Dendritic cell treated with granulocyte-macrophage colony-stimulating factor and Interleukin-4, amounts not matched to agents 40 ng/mL and 50 ng/mL, for 4 days (primary cell): ENCODE measurements around the gene GAST.

ENCODE experiments used
- H3K27ac Mint-ChIP-seq: one replicate; pipeline ENCODE4 v1.8.0; 2022; ENCODE audit warnings: mild to moderate bottlenecking, mixed read lengths
- H3K27me3 Mint-ChIP-seq: one replicate; pipeline ENCODE4 v1.8.0; 2022; ENCODE audit warnings: mild to moderate bottlenecking, mixed read lengths
- H3K36me3 Mint-ChIP-seq: one replicate; pipeline ENCODE4 v1.8.0; 2022; ENCODE audit warnings: low read depth, mixed read lengths
- H3K4me1 Mint-ChIP-seq: one replicate; pipeline ENCODE4 v1.8.0; 2022; ENCODE audit warnings: low read depth, mixed read lengths
- H3K4me3 Mint-ChIP-seq: one replicate; pipeline ENCODE4 v1.8.0; 2022; ENCODE audit warnings: mild to moderate bottlenecking, moderate library complexity, mixed read lengths
- H3K9me3 Mint-ChIP-seq: one replicate; pipeline ENCODE4 v1.8.0; 2022; ENCODE audit warnings: mixed read lengths
- intact Hi-C: fragments of 100-400 bp; cut with micrococcal nuclease; formaldehyde crosslinking; loops from one replicate; pipeline ENCODE4 v1.15.0; 2022

Gene GAST

DNA sequence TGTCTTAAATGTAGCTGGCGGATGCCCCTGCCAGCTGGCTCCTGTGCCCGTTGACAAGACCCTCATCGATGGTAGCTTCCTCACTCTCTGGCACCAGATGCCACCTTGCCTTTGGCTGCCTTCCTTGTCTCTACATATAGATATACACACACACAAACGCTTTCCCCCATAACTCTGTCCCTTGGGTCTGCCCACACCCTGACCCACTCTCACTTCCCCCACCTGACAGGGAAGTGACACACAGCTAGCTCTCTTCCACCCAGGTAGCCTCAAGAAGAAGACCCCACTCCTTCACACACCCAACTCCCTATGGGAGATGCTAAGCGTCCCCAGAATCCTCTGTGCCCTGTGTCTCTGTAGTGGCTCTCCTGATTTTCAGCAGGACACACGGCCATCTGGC is 48.7 kb downstream of the GAST start:
- no peaks in the 10 kb centered on the region for H3K9me3 Mint-ChIP-seq
- no peak overlapping the region for H3K4me3 Mint-ChIP-seq
- no peaks in the 10 kb centered on the region for H3K4me1 Mint-ChIP-seq
- H3K27me3 Mint-ChIP-seq = no peaks in the 10 kb centered on the region
- H3K27ac Mint-ChIP-seq = no peak overlapping the region
- intact Hi-C loops = no loop called here
- H3K36me3 Mint-ChIP-seq = peaks cover 96% of the 10 kb centered on the region

DNA sequence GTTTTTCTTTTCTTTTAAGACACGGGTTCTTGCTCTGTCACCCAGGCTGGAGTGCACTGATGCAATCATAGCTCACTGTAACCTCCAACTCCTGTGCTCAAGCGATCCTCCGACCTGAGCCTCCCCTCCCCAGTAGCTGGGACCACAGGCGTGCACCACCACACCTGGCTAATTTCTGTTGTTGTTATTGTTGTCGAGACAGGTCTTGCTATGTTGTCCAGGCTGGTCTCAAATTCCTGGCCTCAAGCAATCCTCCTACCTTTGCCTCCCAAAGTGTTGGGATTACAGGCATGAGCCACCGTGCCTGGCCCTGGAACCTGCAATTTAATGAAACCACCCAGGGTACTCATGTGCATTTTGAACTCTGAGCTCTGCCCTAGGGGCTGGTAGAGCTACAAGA is 50.3 kb downstream of the GAST start:
- Mint-ChIP-seq H3K27ac (no peak overlapping the region), H3K27me3 (no peaks in the 10 kb centered on the region), H3K9me3 (no peaks in the 10 kb centered on the region), H3K4me1 (no peaks in the 10 kb centered on the region), H3K36me3 (peaks cover 96% of the 10 kb centered on the region), H3K4me3 (no peak overlapping the region)
- intact Hi-C loops = no loop called here

DNA sequence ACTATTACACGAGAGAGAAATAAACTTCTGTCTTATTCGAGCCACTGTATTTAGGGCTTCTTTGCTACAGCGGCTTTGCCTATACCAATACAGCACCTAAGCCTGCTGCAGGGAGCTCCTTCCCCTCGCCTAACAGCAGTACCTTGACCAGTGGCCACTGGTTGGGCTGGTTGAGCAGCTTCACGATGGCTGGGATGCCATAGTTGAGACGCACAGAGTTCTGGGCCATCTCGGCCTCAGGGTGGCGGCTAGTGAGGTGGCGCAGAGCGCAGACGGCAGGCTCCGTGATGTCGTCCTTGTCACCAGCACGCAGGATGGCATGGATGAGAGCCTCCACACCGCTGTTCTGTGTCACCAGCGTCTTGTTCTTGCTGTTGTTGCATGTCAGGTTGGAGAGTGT is 50.7 kb downstream of the GAST start:
- intact Hi-C loops = no loop called here
- Mint-ChIP-seq H3K4me1 (no peaks in the 10 kb centered on the region), H3K27ac (no peak overlapping the region), H3K4me3 (no peak overlapping the region), H3K36me3 (peaks cover 96% of the 10 kb centered on the region), H3K27me3 (no peaks in the 10 kb centered on the region), H3K9me3 (no peaks in the 10 kb centered on the region)

DNA sequence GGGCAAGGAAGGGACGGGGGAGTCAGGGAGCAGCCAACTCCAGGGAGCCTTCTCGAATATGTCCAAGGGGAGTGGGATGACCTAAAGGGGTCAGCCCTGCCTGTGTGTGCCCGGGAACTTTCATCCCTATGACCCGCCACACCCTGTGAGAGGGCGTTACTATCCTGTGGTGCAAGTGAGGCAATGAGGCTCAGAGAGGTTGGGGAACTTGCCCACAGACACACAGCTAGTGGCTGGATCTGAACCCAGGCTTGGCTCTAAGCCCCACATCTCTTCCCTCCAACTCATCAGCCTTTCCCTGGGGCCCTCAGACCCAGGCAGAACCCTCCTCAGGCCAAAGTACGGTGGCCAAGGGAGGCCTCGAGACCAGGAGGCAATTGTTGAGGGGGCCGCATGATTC is 51.2 kb downstream of the GAST start:
- H3K36me3 Mint-ChIP-seq = peaks cover 96% of the 10 kb centered on the region
- H3K4me3 Mint-ChIP-seq = no peak overlapping the region
- H3K4me1 Mint-ChIP-seq = no peaks in the 10 kb centered on the region
- H3K27ac Mint-ChIP-seq = no peak overlapping the region
- no peaks in the 10 kb centered on the region for H3K9me3 Mint-ChIP-seq
- intact Hi-C loops = no loop called here
- no peaks in the 10 kb centered on the region for H3K27me3 Mint-ChIP-seq
